NCI-H2196 (cell line): ENCODE data around the gene PPARG.
"Not testable (repeated sequence)": the region's sequence is repeated elsewhere in the genome, so short reads cannot be mapped to it uniquely, and the experiment has no call there.

Experiments
- DNase-seq: peaks from one replicate; lab custom pipeline; 2025; ENCODE audit not compliant: unreplicated experiment; lab: John Stamatoyannopoulos, UW

PPARG gene

GRCh38 chr3:12458901-12459300 is 170.0 kb downstream of the PPARG start:
- DNase-seq = no peak

- no peak for DNase-seq
Measured at GRCh38 chr3:12460127-12460526, 171.3 kb downstream of the PPARG start.

- DNase-seq = no peak
Measured at GRCh38 chr3:12461097-12461649, 172.3 kb downstream of the PPARG start.

GRCh38 chr3:12462159-12462947 is 173.5 kb downstream of the PPARG start:
- DNase-seq = no peak

GRCh38 chr3:12463686-12464085 is 174.8 kb downstream of the PPARG start:
- DNase-seq = no peak

- no peak for DNase-seq
Measured at GRCh38 chr3:12464181-12464580, 175.3 kb downstream of the PPARG start.

- no peak for DNase-seq
Measured at GRCh38 chr3:12465151-12465835, 176.4 kb downstream of the PPARG start.

- DNase-seq = no peak
Measured at GRCh38 chr3:12465836-12466225, 177.0 kb downstream of the PPARG start.

GRCh38 chr3:12467746-12468145 is 178.9 kb downstream of the PPARG start:
- no peak for DNase-seq

- no peak for DNase-seq
Measured at GRCh38 chr3:12468276-12468675, 179.4 kb downstream of the PPARG start.

GRCh38 chr3:12468757-12469156 is 179.9 kb downstream of the PPARG start:
- DNase-seq = no peak

- not testable (repeated sequence) for DNase-seq
Measured at GRCh38 chr3:12469222-12469621, 180.4 kb downstream of the PPARG start.

- DNase-seq = no peak
Measured at GRCh38 chr3:12470111-12470510, 181.2 kb downstream of the PPARG start.

- DNase-seq = no peak
Measured at GRCh38 chr3:12470680-12471079, 181.8 kb downstream of the PPARG start.

- DNase-seq = no peak
Measured at GRCh38 chr3:12471241-12471640, 182.4 kb downstream of the PPARG start.

GRCh38 chr3:12472000-12472610 is 183.2 kb downstream of the PPARG start:
- DNase-seq = no peak

GRCh38 chr3:12472796-12473195 is 183.9 kb downstream of the PPARG start:
- no peak for DNase-seq

- DNase-seq = no peak
Measured at GRCh38 chr3:12473511-12473910, 184.6 kb downstream of the PPARG start.

GRCh38 chr3:12476238-12476897 is 187.5 kb downstream of the PPARG start:
- DNase-seq = no peak

GRCh38 chr3:12477256-12477655 is 188.4 kb downstream of the PPARG start:
- DNase-seq = no peak

- DNase-seq = no peak
Measured at GRCh38 chr3:12478326-12478725, 189.5 kb downstream of the PPARG start.
